GM12878 (cell line): Measurements from ENCODE around the gene INPP4B. TPM values are rescaled to one million over a fixed set of nuclear protein-coding genes. Genes with fewer than 3 reads are reported as not detected.

Source experiments
- ATAC-seq: fragments of 200-7000 bp; cut with Tn5 transposase; 3 replicates; pipeline ENCODE4 v1.9.1; 2020; ENCODE audit warnings: mild to moderate bottlenecking, moderate library complexity
- BruUV-seq: library from RNA; stranded (reverse); fragments of 400-500 nt; replicated peaks from 2 replicates; lab custom pipeline; 2021; lab: Mats Ljungman, UMichigan
- CTCF ChIA-PET: fragments of 300-600 bp; sonication (Branson Sonifier 250); formaldehyde crosslinking; extraction: SDS; loops from one replicate; lab custom pipeline; 2021; ENCODE audit warnings: inconsistent platforms; lab: Yijun Ruan, JAX
- POLR2A ChIA-PET: fragments of 350-600 bp; formaldehyde crosslinking; extraction: SDS; loops from one replicate; lab custom pipeline; 2021; ENCODE audit warnings: inconsistent platforms; lab: Charles Lee
- RAD21 ChIA-PET: fragments of 300-600 bp; sonication (Branson Sonifier 250); formaldehyde crosslinking; loops from one replicate; lab custom pipeline; 2023; ENCODE audit warnings: antibody characterized with exemption; ENCODE audit not compliant: unreplicated experiment; lab: Charles Lee
- SMC1A ChIA-PET: fragments of 300-600 bp; sonication (Branson Sonifier 250); formaldehyde crosslinking; loops from one replicate; lab custom pipeline; 2023; ENCODE audit not compliant: unreplicated experiment, uncharacterized antibody; lab: Charles Lee
- DNase-seq: peaks from one replicate; pipeline ENCODE4 v3.0.0-alpha.2; 2011; ENCODE audit warnings: low read depth, low spot score
- FAIRE-seq: peaks from 3 replicates; lab custom pipeline; 2011; peaks lifted over from hg19 to GRCh38; lab: Jason Lieb, UNC
- H2AFZ ChIP-seq: 2 replicates; pipeline ENCODE4 v1.6.0; 2011; ENCODE audit warnings: low read depth, low read length, control low read depth; ENCODE audit not compliant: control insufficient read depth
- H3K27ac ChIP-seq: 2 replicates; pipeline ENCODE4 v1.5.1; 2011; ENCODE audit warnings: control low read depth; ENCODE audit not compliant: control insufficient read depth, insufficient read depth
- H3K27me3 ChIP-seq, 2 experiments: replicated peaks in 1 of 2; 2 replicates each; pipeline versions ENCODE4 v1.6.0 to v1.6.1; 2011; ENCODE audit warnings: low read length in 1 of 2; ENCODE audit not compliant: control insufficient read depth in 2 of 2, insufficient read depth in 2 of 2
- H3K36me3 ChIP-seq, 2 experiments: 2 replicates each; pipeline ENCODE4 v1.5.1; 2011; ENCODE audit warnings: low read length in 1 of 2; ENCODE audit not compliant: control insufficient read depth in 2 of 2, insufficient read depth in 2 of 2
- H3K4me1 ChIP-seq: 2 replicates; pipeline ENCODE4 v1.6.1; 2011; ENCODE audit warnings: mild to moderate bottlenecking, low read length, moderate library complexity, mixed read lengths; ENCODE audit not compliant: control insufficient read depth, insufficient read depth
- H3K4me2 ChIP-seq: 2 replicates; pipeline ENCODE4 v1.6.0; 2011; ENCODE audit warnings: control low read depth; ENCODE audit not compliant: control insufficient read depth, insufficient read depth
- H3K4me3 ChIP-seq: fragments of 200-600 bp; sonication (generic); 2 replicates; pipeline ENCODE4 v1.5.1; 2016
- H3K79me2 ChIP-seq: 2 replicates; pipeline ENCODE4 v1.6.0; 2011; ENCODE audit warnings: low read length; ENCODE audit not compliant: control insufficient read depth, insufficient read depth
- H3K9ac ChIP-seq: 2 replicates; pipeline ENCODE4 v1.8.0; 2011; ENCODE audit warnings: low read length, control low read depth, mixed read lengths; ENCODE audit not compliant: control insufficient read depth, insufficient read depth
- H3K9me3 ChIP-seq: replicated peaks from 3 replicates; pipeline ENCODE4 v1.5.1; 2011; ENCODE audit warnings: mild to moderate bottlenecking, low read length; ENCODE audit not compliant: control insufficient read depth, insufficient read depth
- H4K20me1 ChIP-seq: 2 replicates; pipeline ENCODE4 v1.6.0; 2011; ENCODE audit not compliant: control insufficient read depth, insufficient read depth
- BCL3 ChIP-seq: IDR thresholded peaks from 2 replicates; pipeline ENCODE4 v1.6.1; 2011; ENCODE audit warnings: borderline replicate concordance, low read depth, mild to moderate bottlenecking, moderate library complexity, low read length; ENCODE audit not compliant: insufficient read depth, poor library complexity, severe bottlenecking
- CBX5 ChIP-seq: sonication (generic); IDR thresholded peaks from 2 replicates; pipeline ENCODE4 v1.6.1; 2016; ENCODE audit warnings: low read depth, moderate library complexity, mild to moderate bottlenecking, inconsistent platforms
- CEBPB ChIP-seq, 2 experiments: fragments of 150-350 bp in 1 of 2; IDR thresholded peaks; 2 replicates each; pipeline ENCODE4 v1.6.1; 2012 to 2014; ENCODE audit warnings: low read depth in 2 of 2, low read length in 2 of 2, borderline replicate concordance in 1 of 2, inconsistent platforms in 1 of 2
- E2F8 ChIP-seq: fragments of 450-650 bp; IDR thresholded peaks from 2 replicates; pipeline ENCODE4 v1.6.1; 2018; ENCODE audit warnings: mild to moderate bottlenecking, low read depth, moderate library complexity; ENCODE audit not compliant: partially characterized antibody
- E4F1 ChIP-seq: fragments of 450-650 bp; IDR thresholded peaks from 2 replicates; pipeline ENCODE4 v1.6.1; 2018; ENCODE audit warnings: borderline replicate concordance, mild to moderate bottlenecking; ENCODE audit not compliant: partially characterized antibody
- GABPA ChIP-seq: IDR thresholded peaks from 2 replicates; pipeline ENCODE4 v1.6.1; 2014; ENCODE audit warnings: antibody characterized with exemption, low read depth, mild to moderate bottlenecking, inconsistent platforms
- IRF5 ChIP-seq: fragments of 450-650 bp; IDR thresholded peaks from 2 replicates; pipeline ENCODE4 v1.6.1; 2017; ENCODE audit warnings: borderline replicate concordance
- JUNB ChIP-seq: IDR thresholded peaks from 2 replicates; pipeline ENCODE4 v1.6.1; 2016; ENCODE audit warnings: antibody characterized with exemption, mild to moderate bottlenecking
- JUND ChIP-seq: IDR thresholded peaks from 2 replicates; pipeline ENCODE4 v1.6.1; 2012; ENCODE audit warnings: low read depth, mild to moderate bottlenecking, low read length, improper control_type of control experiment, moderate library complexity
- MTA2 ChIP-seq: fragments of 450-650 bp; IDR thresholded peaks from 2 replicates; pipeline ENCODE4 v1.6.1; 2016; ENCODE audit warnings: low read depth, mild to moderate bottlenecking, moderate library complexity
- MTA3 ChIP-seq: IDR thresholded peaks from 2 replicates; pipeline ENCODE4 v1.6.1; 2012; ENCODE audit warnings: low read length, inconsistent platforms, borderline replicate concordance
- MYC ChIP-seq: IDR thresholded peaks from 2 replicates; pipeline ENCODE4 v1.6.1; 2011; ENCODE audit warnings: mild to moderate bottlenecking, low read length, moderate library complexity, inconsistent platforms; ENCODE audit not compliant: insufficient read depth, insufficient replicate concordance, insufficient read length, severe bottlenecking
- NFXL1 ChIP-seq: fragments of 450-650 bp; IDR thresholded peaks from 2 replicates; pipeline ENCODE4 v1.6.1; 2017; ENCODE audit warnings: antibody characterized with exemption, mild to moderate bottlenecking, borderline replicate concordance
- SREBF1 ChIP-seq: IDR thresholded peaks from 2 replicates; pipeline ENCODE4 v1.6.1; 2012; ENCODE audit warnings: mild to moderate bottlenecking, low read length
- SUPT20H ChIP-seq: IDR thresholded peaks from 2 replicates; pipeline ENCODE4 v1.6.1; 2011; ENCODE audit warnings: low read depth, mild to moderate bottlenecking, low read length, moderate library complexity, borderline replicate concordance; ENCODE audit not compliant: control insufficient read depth
- YY1 ChIP-seq: IDR thresholded peaks from 2 replicates; pipeline ENCODE4 v1.6.1; 2011; ENCODE audit warnings: low read depth, mild to moderate bottlenecking, low read length
- ZNF384 ChIP-seq: IDR thresholded peaks from 2 replicates; pipeline ENCODE4 v1.6.1; 2012; ENCODE audit warnings: low read depth, mild to moderate bottlenecking, low read length, improper control_type of control experiment, borderline replicate concordance
- in situ Hi-C: fragments of 300-500 bp; cut with MboI; formaldehyde crosslinking; loops from 9 replicates; pipeline ENCODE4 v1.14.3; 2018; ENCODE audit warnings: mixed read lengths
- intact Hi-C: fragments of 100-400 bp; cut with micrococcal nuclease; formaldehyde crosslinking; loops from one replicate; pipeline ENCODE4 v1.14.2; 2022; ENCODE audit not compliant: unreplicated experiment
- polyA plus RNA-seq, 11 experiments: library from polyadenylated mRNA; depleted of rRNA in 4 of 11; unstranded in 6 of 11; stranded (reverse) in 5 of 11; fragments of >200 nt; fragmentation: Nextera tagmentation in 4 of 11; fragmentation: Illumina TruSeq in 1 of 11; extraction: Ambion mirVana in 4 of 11; extraction: Trizol in 1 of 11; gene quantifications; 1 replicate in 1 of 11; 2 replicates in 10 of 11; pipeline versions ENCODE4 v1.2.1 to v1.2.3, GENCODE V29; 2011 to 2016; ENCODE audit warnings: inconsistent platforms in 2 of 11, missing spikeins in 2 of 11, low read depth in 1 of 11
- total RNA-seq, 4 experiments: library from RNA; depleted of rRNA in 3 of 4; stranded (reverse); fragments of >200 nt in 3 of 4; fragmentation: Illumina TruSeq in 1 of 4; extraction: Trizol in 1 of 4; gene quantifications; 2 replicates each; pipeline versions ENCODE4 v1.2.1 to v1.2.3, GENCODE V29; 2013 to 2021

The INPP4B gene
- total and polyA plus RNA-seq, 10 of the 15 experiments (the other 5 are each of a cell fraction or from before 2014, with no cell fraction given) = 0.53 to 11.2 (median 0.95) TPM

GRCh38 chr4:142226014-142226413, 620.1 kb downstream of the INPP4B start:
- no peaks in the 10 kb centered on the region for H3K4me1 ChIP-seq
- H3K36me3 ChIP-seq = no peaks in the 10 kb centered on the region
- no peaks in the 10 kb centered on the region for H4K20me1 ChIP-seq
- intact Hi-C loops (no loop called here), in situ Hi-C loops (no loop called here)
- SMC1A ChIA-PET = interaction anchor here (1.0 kb wide), 1 partner anchor 54 kb away, joined by 3 read pairs; no protein-coding TSS in a partner anchor
- no peaks in the 10 kb centered on the region for H3K79me2 ChIP-seq
- ATAC-seq = no peak
- RAD21 ChIA-PET = no interaction called here
- no peak for DNase-seq
- POLR2A ChIA-PET = no interaction called here
- H3K9ac ChIP-seq = no peak overlapping the region
- no peak overlapping the region for H3K27ac ChIP-seq
- BruUV-seq = no TSS peak
- no peak overlapping the region for H3K4me2 ChIP-seq
- H3K27me3 ChIP-seq = no peaks in the 10 kb centered on the region
- no peak for FAIRE-seq
- H3K9me3 ChIP-seq = no peaks in the 10 kb centered on the region
- no peak overlapping the region for H2AFZ ChIP-seq
- CTCF ChIA-PET = interaction anchor here (1.7 kb wide), 1 partner anchor 16 kb away, joined by 4 read pairs; no protein-coding TSS in a partner anchor
- H3K4me3 ChIP-seq = no peak overlapping the region
- TF ChIP-seq NFXL1 (no peak), E4F1 (no peak), SUPT20H (no peak), SREBF1 (no peak), CBX5 (no peak), ZNF384 (no peak), E2F8 (no peak), JUND (no peak), IRF5 (no peak), BCL3 (no peak), CEBPB (IDR thresholded peaks at IDR 0.05; ENCODE audit: borderline replicate concordance in 1 of 2, low read depth in 2 of 2, low read length in 2 of 2) (no peak), MTA3 (no peak), MTA2 (no peak), YY1 (no peak), JUNB (no peak), MYC (no peak), GABPA (no peak)
